ENCODE measurements around the gene PNMA6E. TPM values are rescaled to one million over a fixed set of nuclear protein-coding genes. Genes with fewer than 3 reads are reported as not detected.

Gene PNMA6E
- total and polyA plus RNA-seq, 4 experiments from 2014 or later: not detected

DNA sequence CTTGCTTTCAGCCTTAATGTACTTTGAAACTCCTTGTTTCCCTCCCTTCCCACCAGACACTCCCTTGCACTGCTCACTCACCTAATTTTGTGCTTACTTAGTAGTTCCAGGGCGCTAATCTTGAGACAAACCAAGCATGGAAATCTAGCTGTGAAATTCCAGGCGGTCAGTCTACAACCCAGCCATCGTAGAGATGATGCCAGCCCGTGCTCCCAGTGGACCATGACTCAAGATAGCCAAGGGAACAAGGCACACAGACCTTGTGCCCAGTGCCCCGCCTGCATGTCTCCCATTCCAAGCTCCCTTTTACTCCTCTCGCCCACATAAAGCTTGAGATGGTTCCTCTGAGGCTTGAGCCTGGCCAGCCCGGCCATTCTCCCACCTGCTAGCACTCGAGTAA, 33.7 kb upstream of the PNMA6E start:
- ChIA-PET POLR2A (ENCODE audit: partially characterized antibody) (no interaction called here), CTCF (ENCODE audit: partially characterized antibody) (no interaction called here)
- peaks cover 1 to 2% of the 10 kb centered on the region in 2 donors for H3K27me3 Mint-ChIP-seq
- H3K36me3 Mint-ChIP-seq: peaks cover 0 to 4% of the 10 kb centered on the region in 2 donors
- Histone ChIP-seq H3K27ac (ENCODE audit: low read depth, low read length) (no peak overlapping the region), H3K27me3 (ENCODE audit: insufficient read depth, low read length) (no peaks in the 10 kb centered on the region), H3K9me3 (ENCODE audit: control insufficient read depth in 1 of 2, low read length in 2 of 2) (no peaks in the 10 kb centered on the region), H3K4me3 (ENCODE audit: low read length in 2 of 2) (no peak overlapping the region), H3K36me3 (ENCODE audit: insufficient read depth, low read length) (no peaks in the 10 kb centered on the region), H3K4me1 (ENCODE audit: insufficient read depth, low read length) (no peaks in the 10 kb centered on the region)
- no peak for DNase-seq
- no peaks in the 10 kb centered on the region for H3K4me1 Mint-ChIP-seq
- intact Hi-C loops (cut with micrococcal nuclease): no loop called here
- no peak overlapping the region for H3K27ac Mint-ChIP-seq
- peaks cover 0 to 16% (median 6%) of the 10 kb centered on the region in 8 donors for H3K9me3 Mint-ChIP-seq
- no peak overlapping the region for H3K4me3 Mint-ChIP-seq

DNA sequence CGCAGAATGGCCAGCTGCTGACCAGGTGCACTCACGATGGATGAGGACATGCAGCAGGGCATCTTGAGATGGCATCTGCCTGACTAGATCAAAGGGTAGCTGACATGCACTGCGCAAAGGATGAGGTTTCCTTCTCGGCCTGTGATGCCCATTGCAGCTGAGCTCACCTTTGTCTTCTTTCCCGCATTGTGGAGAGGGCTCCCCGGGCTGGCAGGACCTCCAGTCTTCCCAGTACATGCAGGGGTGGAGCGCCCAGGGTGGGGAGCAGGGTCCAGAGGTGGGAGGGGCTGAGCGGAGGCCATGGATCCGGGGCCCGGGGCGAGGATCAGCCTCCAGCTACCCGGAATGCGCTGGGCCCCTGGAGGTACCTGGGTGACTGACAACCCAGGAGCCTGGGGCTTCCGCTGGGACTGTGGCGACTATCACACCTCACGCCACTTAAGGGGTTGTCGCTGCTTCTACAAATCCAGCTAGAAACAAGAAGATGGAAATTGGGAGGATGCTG, 32.7 kb upstream of the PNMA6E start:
- Histone ChIP-seq H3K9me3 (ENCODE audit: control insufficient read depth in 1 of 2, low read length in 2 of 2) (no peaks in the 10 kb centered on the region), H3K4me1 (ENCODE audit: insufficient read depth, low read length) (no peaks in the 10 kb centered on the region), H3K27me3 (ENCODE audit: insufficient read depth, low read length) (no peaks in the 10 kb centered on the region), H3K36me3 (ENCODE audit: insufficient read depth, low read length) (no peaks in the 10 kb centered on the region), H3K4me3 (ENCODE audit: low read length in 2 of 2) (no peak overlapping the region), H3K27ac (ENCODE audit: low read depth, low read length) (no peak overlapping the region)
- Mint-ChIP-seq H3K4me1 (no peaks in the 10 kb centered on the region), H3K27me3 (peaks cover 1 to 2% of the 10 kb centered on the region in 2 donors), H3K36me3 (peaks cover 0 to 4% of the 10 kb centered on the region in 2 donors), H3K4me3 (no peak overlapping the region), H3K27ac (no peak overlapping the region), H3K9me3 (peaks cover 0 to 12% (median 5%) of the 10 kb centered on the region in 8 donors)
- intact Hi-C loops (cut with micrococcal nuclease): no loop called here
- CTCF ChIA-PET (ENCODE audit: partially characterized antibody): no interaction called here
- POLR2A ChIA-PET (ENCODE audit: partially characterized antibody): no interaction called here
- no peak for DNase-seq

DNA sequence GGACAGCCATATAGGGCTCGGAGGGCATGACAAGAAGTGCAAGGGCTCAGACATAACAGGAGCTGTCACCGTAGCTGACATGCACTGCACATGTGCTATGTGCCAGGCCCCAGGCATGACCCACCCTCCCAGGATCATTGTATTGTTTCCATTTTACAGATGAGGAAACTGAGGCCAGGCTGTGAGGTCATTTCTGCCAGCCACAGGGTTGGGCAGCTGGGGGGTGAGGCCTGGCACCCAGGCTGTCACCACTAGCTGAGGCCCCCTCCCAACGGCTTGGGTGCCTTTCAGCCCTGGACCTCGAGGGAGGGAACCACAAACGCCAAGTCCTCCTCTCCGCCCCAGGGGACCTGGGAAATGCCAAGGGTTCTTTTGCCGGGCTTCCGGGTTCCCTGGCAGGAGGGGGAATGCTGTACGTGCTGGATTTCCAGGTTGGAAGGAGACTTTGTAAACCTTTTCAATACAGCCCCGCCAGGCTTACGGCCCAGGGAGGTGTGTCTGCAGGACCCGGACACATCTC, 32.1 kb upstream of the PNMA6E start:
- ChIA-PET CTCF (ENCODE audit: partially characterized antibody) (no interaction called here), POLR2A (ENCODE audit: partially characterized antibody) (no interaction called here)
- H3K27ac Mint-ChIP-seq: no peak overlapping the region
- Histone ChIP-seq H3K9me3 (ENCODE audit: control insufficient read depth in 1 of 2, low read length in 2 of 2) (no peaks in the 10 kb centered on the region), H3K27ac (ENCODE audit: low read depth, low read length) (no peak overlapping the region), H3K27me3 (ENCODE audit: insufficient read depth, low read length) (no peaks in the 10 kb centered on the region), H3K4me3 (ENCODE audit: low read length in 2 of 2) (no peak overlapping the region), H3K4me1 (ENCODE audit: insufficient read depth, low read length) (no peaks in the 10 kb centered on the region), H3K36me3 (ENCODE audit: insufficient read depth, low read length) (no peaks in the 10 kb centered on the region)
- no peak overlapping the region for H3K4me3 Mint-ChIP-seq
- no peaks in the 10 kb centered on the region for H3K4me1 Mint-ChIP-seq
- no peak for DNase-seq
- H3K36me3 Mint-ChIP-seq: peaks cover 0 to 4% of the 10 kb centered on the region in 2 donors
- intact Hi-C loops (cut with micrococcal nuclease): no loop called here
- H3K27me3 Mint-ChIP-seq: peaks cover 1 to 2% of the 10 kb centered on the region in 2 donors
- peaks cover 0 to 11% (median 5%) of the 10 kb centered on the region in 8 donors for H3K9me3 Mint-ChIP-seq

DNA sequence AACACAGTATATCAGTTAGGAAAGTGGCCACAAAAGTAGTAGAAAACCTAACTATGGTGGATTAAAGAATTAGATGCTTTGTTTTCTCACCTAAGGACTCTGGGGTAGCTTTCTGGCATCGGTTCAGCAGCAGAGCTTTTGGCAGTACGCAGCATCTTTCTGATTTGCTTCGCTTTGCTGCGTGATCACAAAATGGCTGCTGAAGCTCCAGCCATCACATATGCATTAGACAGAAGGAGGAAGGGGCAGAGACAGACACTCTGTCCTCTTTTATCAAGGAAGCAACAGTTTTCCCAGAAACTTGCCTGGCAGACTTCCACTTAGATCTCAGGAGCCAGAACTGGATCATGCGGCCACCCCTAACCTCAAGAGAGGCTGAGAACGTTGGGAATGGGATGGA, 29.6 kb upstream of the PNMA6E start:
- H3K36me3 Mint-ChIP-seq: peaks cover 0 to 4% of the 10 kb centered on the region in 2 donors
- Histone ChIP-seq H3K4me1 (ENCODE audit: insufficient read depth, low read length) (no peaks in the 10 kb centered on the region), H3K9me3 (ENCODE audit: control insufficient read depth in 1 of 2, low read length in 2 of 2) (no peaks in the 10 kb centered on the region), H3K36me3 (ENCODE audit: insufficient read depth, low read length) (no peaks in the 10 kb centered on the region), H3K4me3 (ENCODE audit: low read length in 2 of 2) (no peak overlapping the region), H3K27ac (ENCODE audit: low read depth, low read length) (no peak overlapping the region), H3K27me3 (ENCODE audit: insufficient read depth, low read length) (no peaks in the 10 kb centered on the region)
- intact Hi-C loops (cut with micrococcal nuclease): no loop called here
- H3K4me1 Mint-ChIP-seq: no peaks in the 10 kb centered on the region
- no peak overlapping the region for H3K4me3 Mint-ChIP-seq
- peaks cover 1 to 2% of the 10 kb centered on the region in 2 donors for H3K27me3 Mint-ChIP-seq
- ChIA-PET POLR2A (ENCODE audit: partially characterized antibody) (no interaction called here), CTCF (ENCODE audit: partially characterized antibody) (no interaction called here)
- H3K27ac Mint-ChIP-seq: no peak overlapping the region
- H3K9me3 Mint-ChIP-seq: peaks cover 0 to 11% (median 6%) of the 10 kb centered on the region in 8 donors
- DNase-seq: no peak

DNA sequence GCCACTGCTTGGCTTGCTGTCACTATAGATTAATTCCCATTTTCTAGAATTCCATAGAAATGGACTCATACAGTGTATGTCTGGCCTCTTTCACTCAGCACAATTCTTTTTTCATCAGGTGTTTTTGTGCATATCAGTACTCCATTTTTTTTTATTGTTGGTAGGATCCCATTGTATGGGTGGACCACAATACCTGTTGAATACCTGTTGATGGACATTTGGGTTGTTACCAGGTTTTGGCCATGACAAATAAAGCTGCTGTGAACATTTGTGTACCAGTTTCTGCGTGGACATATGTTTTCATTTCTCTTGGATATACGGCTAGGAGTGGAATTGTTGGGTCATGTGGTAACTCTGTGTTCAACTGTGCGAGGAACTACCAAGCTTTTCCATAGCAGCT, 25.1 kb upstream of the PNMA6E start:
- Mint-ChIP-seq H3K27me3 (peaks cover 0 to 2% of the 10 kb centered on the region in 2 donors), H3K4me3 (no peak overlapping the region), H3K36me3 (peaks cover 0 to 4% of the 10 kb centered on the region in 2 donors), H3K27ac (no peak overlapping the region), H3K9me3 (peaks cover 0 to 9% (median 5%) of the 10 kb centered on the region in 8 donors), H3K4me1 (no peaks in the 10 kb centered on the region)
- POLR2A ChIA-PET (ENCODE audit: partially characterized antibody): no interaction called here
- Histone ChIP-seq H3K9me3 (ENCODE audit: control insufficient read depth in 1 of 2, low read length in 2 of 2) (no peaks in the 10 kb centered on the region), H3K4me1 (ENCODE audit: insufficient read depth, low read length) (no peaks in the 10 kb centered on the region), H3K36me3 (ENCODE audit: insufficient read depth, low read length) (no peaks in the 10 kb centered on the region), H3K27me3 (ENCODE audit: insufficient read depth, low read length) (no peaks in the 10 kb centered on the region), H3K27ac (ENCODE audit: low read depth, low read length) (no peak overlapping the region), H3K4me3 (ENCODE audit: low read length in 2 of 2) (no peak overlapping the region)
- no peak for DNase-seq
- intact Hi-C loops (cut with micrococcal nuclease): no loop called here
- CTCF ChIA-PET (ENCODE audit: partially characterized antibody): no interaction called here

DNA sequence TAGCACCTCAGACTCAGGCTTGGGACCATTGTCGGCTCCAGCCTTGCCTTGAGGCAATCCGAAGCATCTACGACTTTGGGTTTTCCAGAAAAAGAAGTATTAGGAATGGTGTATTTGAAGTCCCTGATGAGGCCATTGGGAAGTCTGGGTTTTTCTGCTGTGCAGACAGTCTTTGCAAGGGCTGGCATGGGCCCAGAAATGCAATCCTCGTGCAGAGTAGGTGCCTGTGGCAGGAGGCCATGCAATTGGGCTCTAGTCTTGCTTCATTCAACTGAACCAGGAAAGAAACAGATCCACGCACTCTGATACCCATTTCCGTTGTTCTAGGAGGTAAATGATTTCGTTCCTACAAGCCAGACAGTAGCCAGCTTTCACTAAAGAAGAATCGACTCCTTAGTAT, 22.5 kb upstream of the PNMA6E start:
- Mint-ChIP-seq H3K27ac (no peak overlapping the region), H3K27me3 (no peaks in the 10 kb centered on the region), H3K9me3 (peaks cover 0 to 4% (median 0%) of the 10 kb centered on the region in 8 donors), H3K36me3 (no peaks in the 10 kb centered on the region), H3K4me1 (no peaks in the 10 kb centered on the region), H3K4me3 (no peak overlapping the region)
- intact Hi-C loops (cut with micrococcal nuclease): no loop called here
- Histone ChIP-seq H3K4me1 (ENCODE audit: insufficient read depth, low read length) (no peaks in the 10 kb centered on the region), H3K27ac (ENCODE audit: low read depth, low read length) (no peak overlapping the region), H3K4me3 (ENCODE audit: low read length in 2 of 2) (no peak overlapping the region), H3K36me3 (ENCODE audit: insufficient read depth, low read length) (no peaks in the 10 kb centered on the region), H3K9me3 (ENCODE audit: control insufficient read depth in 1 of 2, low read length in 2 of 2) (no peaks in the 10 kb centered on the region), H3K27me3 (ENCODE audit: insufficient read depth, low read length) (no peaks in the 10 kb centered on the region)
- ChIA-PET POLR2A (ENCODE audit: partially characterized antibody) (no interaction called here), CTCF (ENCODE audit: partially characterized antibody) (no interaction called here)
- no peak for DNase-seq

DNA sequence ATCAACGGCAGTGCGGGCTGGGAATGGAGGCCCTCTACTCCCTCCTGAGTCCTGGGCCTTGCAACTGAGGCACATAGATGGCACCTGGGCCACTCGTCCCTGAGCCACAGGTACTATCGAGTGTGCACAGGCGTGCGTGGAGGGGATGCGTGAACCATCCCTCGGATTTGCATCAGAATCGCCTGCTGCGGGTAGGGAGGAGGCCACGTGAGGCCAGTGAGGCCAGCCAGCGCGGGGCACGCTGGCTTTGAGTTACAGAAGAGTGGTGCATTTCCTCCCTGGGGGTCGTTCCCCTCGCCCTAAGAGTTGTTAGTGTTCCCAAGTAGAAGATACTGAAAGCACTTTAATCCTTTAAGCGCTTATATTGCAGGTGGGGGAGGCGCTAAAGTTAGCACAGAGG, 20.7 kb upstream of the PNMA6E start:
- ChIA-PET CTCF (ENCODE audit: partially characterized antibody) (no interaction called here), POLR2A (ENCODE audit: partially characterized antibody) (no interaction called here)
- Histone ChIP-seq H3K27me3 (ENCODE audit: insufficient read depth, low read length) (no peaks in the 10 kb centered on the region), H3K9me3 (ENCODE audit: control insufficient read depth in 1 of 2, low read length in 2 of 2) (no peaks in the 10 kb centered on the region), H3K36me3 (ENCODE audit: insufficient read depth, low read length) (no peaks in the 10 kb centered on the region), H3K4me1 (ENCODE audit: insufficient read depth, low read length) (no peaks in the 10 kb centered on the region), H3K4me3 (ENCODE audit: low read length in 2 of 2) (no peak overlapping the region), H3K27ac (ENCODE audit: low read depth, low read length) (no peak overlapping the region)
- intact Hi-C loops (cut with micrococcal nuclease): no loop called here
- no peaks in the 10 kb centered on the region for H3K27me3 Mint-ChIP-seq
- no peak for DNase-seq
- H3K9me3 Mint-ChIP-seq: peaks cover 0 to 1% (median 0%) of the 10 kb centered on the region in 8 donors
- no peak overlapping the region for H3K27ac Mint-ChIP-seq
- no peaks in the 10 kb centered on the region for H3K36me3 Mint-ChIP-seq
- H3K4me3 Mint-ChIP-seq: no peak overlapping the region
- no peaks in the 10 kb centered on the region for H3K4me1 Mint-ChIP-seq
